Esophagus muscularis mucosa (tissue), 4 donors: ENCODE data around the gene ABO. TPM values are rescaled to one million over a fixed set of nuclear protein-coding genes. Genes with fewer than 3 reads are reported as not detected.

Experiments
- DNase-seq: peaks from one replicate; pipeline ENCODE4 v3.0.0-alpha.2; 2017; ENCODE audit errors: extremely low spot score
- H3K27ac ChIP-seq, 4 donors: fragments of 200-600 bp; sonication (generic); replicated peaks in 1 of 4; 1 replicate in 3 of 4; 2 replicates in 1 of 4; pipeline ENCODE4 v1.5.1; 2016 to 2019; ENCODE audit warnings: mild to moderate bottlenecking in 1 of 4
- H3K27me3 ChIP-seq, 4 donors: fragments of 200-600 bp; sonication (generic); one replicate each; pipeline versions ENCODE4 v1.5.1 to v1.6.0; 2016 to 2019
- H3K36me3 ChIP-seq, 4 donors: fragments of 200-600 bp; sonication (generic); one replicate each; pipeline ENCODE4 v1.5.1; 2016 to 2019
- H3K4me1 ChIP-seq, 4 donors: fragments of 200-600 bp; sonication (generic); one replicate each; pipeline ENCODE4 v1.5.1; 2016 to 2019
- H3K4me3 ChIP-seq, 4 donors: fragments of 200-600 bp; sonication (generic); 1 replicate in 2 of 4; 2 replicates in 2 of 4; pipeline ENCODE4 v1.5.1; 2016 to 2019; ENCODE audit warnings: mild to moderate bottlenecking in 4 of 4, moderate library complexity in 1 of 4
- H3K9me3 ChIP-seq, 4 donors: fragments of 200-600 bp; sonication (generic); 1 replicate in 3 of 4; 2 replicates in 1 of 4; pipeline ENCODE4 v1.5.1; 2016 to 2019
- EP300 ChIP-seq: sonication (generic); formaldehyde crosslinking; IDR thresholded peaks from one replicate; pipeline ENCODE4 v1.6.1; 2017; ENCODE audit warnings: antibody characterized with exemption
- POLR2A ChIP-seq: fragments of 450-650 bp; IDR thresholded peaks from one replicate; pipeline ENCODE4 v1.6.1; 2017; ENCODE audit warnings: antibody characterized with exemption, moderate library complexity, mild to moderate bottlenecking, low read depth
- POLR2AphosphoS5 ChIP-seq, 2 donors: sonication (generic); formaldehyde crosslinking; IDR thresholded peaks; one replicate each; pipeline ENCODE4 v1.6.1; 2017; ENCODE audit warnings: antibody characterized with exemption in 2 of 2
- WGBS: methylation state at CpG from one replicate; pipeline ENCODE4 v1.1.5; 2018; 5-methylcytosine and 5-hydroxymethylcytosine counted together
- intact Hi-C: fragments of 100-400 bp; cut with DNase I; formaldehyde crosslinking; loops from one replicate; pipeline ENCODE4 v1.15.1; 2023
- total RNA-seq, 4 donors: library from RNA; depleted of rRNA; stranded (reverse); fragments of >200 nt; gene quantifications; one replicate each; pipeline versions ENCODE4 v1.1.0 to v1.2.1, GENCODE V29; 2016
- TF ChIP-seq, protein P1 (sequence below), 3 experiments: fragments of 200-600 bp in 2 of 3; fragments of 450-650 bp in 1 of 3; sonication (generic) in 2 of 3; IDR thresholded peaks; one replicate each; pipeline ENCODE4 v1.5.1; 2017 to 2019; ENCODE audit warnings: antibody characterized with exemption in 3 of 3, mild to moderate bottlenecking in 2 of 3, moderate library complexity in 1 of 3

Gene ABO
- total RNA-seq, 4 donors from 2014 or later: 0.33 to 3.8 (median 1.2) TPM

DNA sequence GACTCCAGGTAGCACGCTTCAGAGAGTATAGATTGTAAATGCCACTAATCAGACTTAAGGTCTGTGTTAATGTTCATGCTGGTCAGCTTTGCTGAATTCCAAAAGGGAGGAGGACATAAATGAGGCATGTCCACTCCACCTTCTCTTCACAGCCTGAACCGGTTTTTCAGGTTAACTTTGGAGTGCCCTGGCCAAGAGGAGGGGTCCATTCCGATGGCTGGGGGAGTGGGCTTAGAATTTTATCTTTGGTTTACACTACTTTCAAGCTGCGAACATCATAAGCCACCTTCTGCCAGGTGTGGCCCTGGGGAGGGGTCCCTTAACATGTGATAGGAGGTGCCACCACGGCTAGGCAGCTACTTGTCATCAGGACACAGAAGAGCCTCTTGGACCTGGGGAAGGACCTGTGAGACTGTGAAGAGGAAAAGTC lies 24.2 kb downstream of the ABO start:
- Histone ChIP-seq H3K4me1 (peaks cover 0 to 3% (median 0%) of the 10 kb centered on the region in 4 donors), H3K27me3 (peaks cover 0 to 56% (median 0%) of the 10 kb centered on the region in 4 donors), H3K27ac (no peak overlapping the region), H3K4me3 (no peak overlapping the region), H3K9me3 (peaks cover 0 to 7% (median 0%) of the 10 kb centered on the region in 4 donors), H3K36me3 (peaks cover 0 to 3% (median 0%) of the 10 kb centered on the region in 4 donors)
- intact Hi-C loops: no loop called here
- DNase-seq: no peak
- TF ChIP-seq EP300 (no peak), POLR2A (no peak), POLR2AphosphoS5 (IDR thresholded peaks at IDR 0.05) (no peak)
- TF ChIP-seq, protein P1, sequence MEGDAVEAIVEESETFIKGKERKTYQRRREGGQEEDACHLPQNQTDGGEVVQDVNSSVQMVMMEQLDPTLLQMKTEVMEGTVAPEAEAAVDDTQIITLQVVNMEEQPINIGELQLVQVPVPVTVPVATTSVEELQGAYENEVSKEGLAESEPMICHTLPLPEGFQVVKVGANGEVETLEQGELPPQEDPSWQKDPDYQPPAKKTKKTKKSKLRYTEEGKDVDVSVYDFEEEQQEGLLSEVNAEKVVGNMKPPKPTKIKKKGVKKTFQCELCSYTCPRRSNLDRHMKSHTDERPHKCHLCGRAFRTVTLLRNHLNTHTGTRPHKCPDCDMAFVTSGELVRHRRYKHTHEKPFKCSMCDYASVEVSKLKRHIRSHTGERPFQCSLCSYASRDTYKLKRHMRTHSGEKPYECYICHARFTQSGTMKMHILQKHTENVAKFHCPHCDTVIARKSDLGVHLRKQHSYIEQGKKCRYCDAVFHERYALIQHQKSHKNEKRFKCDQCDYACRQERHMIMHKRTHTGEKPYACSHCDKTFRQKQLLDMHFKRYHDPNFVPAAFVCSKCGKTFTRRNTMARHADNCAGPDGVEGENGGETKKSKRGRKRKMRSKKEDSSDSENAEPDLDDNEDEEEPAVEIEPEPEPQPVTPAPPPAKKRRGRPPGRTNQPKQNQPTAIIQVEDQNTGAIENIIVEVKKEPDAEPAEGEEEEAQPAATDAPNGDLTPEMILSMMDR (IDR thresholded peaks at IDR 0.05): no peak
- 79% methylated on average over 5 of the region's 5 CpGs for WGBS

DNA sequence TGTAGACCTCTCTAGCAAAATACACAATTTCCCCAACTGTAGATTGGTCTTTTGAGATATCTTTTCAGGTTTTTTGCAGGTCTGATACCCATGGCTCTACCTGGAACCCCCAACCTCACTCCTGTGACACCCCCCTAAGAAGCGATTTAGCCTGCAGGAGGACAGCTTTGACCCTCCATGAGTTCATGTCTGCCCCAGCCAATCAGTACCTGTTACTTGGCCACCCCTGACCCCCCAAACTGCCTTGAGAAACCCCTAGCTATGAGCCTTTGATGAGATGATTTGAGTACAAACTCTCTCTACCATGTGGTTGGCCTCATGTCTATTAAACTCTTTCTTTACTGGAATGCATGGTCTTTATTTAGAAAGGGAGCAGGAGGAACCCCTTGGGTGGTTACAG lies 25.7 kb downstream of the ABO start:
- no peak overlapping the region for H3K4me3 ChIP-seq
- no peak for DNase-seq
- WGBS: 80% methylated on average over 1 of the region's 1 CpG
- peaks cover 0 to 63% (median 0%) of the 10 kb centered on the region in 4 donors for H3K27me3 ChIP-seq
- intact Hi-C loops: no loop called here
- H3K27ac ChIP-seq: no peak overlapping the region
- peaks cover 0 to 5% (median 0%) of the 10 kb centered on the region in 4 donors for H3K9me3 ChIP-seq
- H3K4me1 ChIP-seq: peaks cover 0 to 3% (median 0%) of the 10 kb centered on the region in 4 donors
- H3K36me3 ChIP-seq: no peaks in the 10 kb centered on the region
- TF ChIP-seq, protein P1 (IDR thresholded peaks at IDR 0.05): no peak
- TF ChIP-seq EP300 (no peak), POLR2AphosphoS5 (IDR thresholded peaks at IDR 0.05) (no peak), POLR2A (no peak)

DNA sequence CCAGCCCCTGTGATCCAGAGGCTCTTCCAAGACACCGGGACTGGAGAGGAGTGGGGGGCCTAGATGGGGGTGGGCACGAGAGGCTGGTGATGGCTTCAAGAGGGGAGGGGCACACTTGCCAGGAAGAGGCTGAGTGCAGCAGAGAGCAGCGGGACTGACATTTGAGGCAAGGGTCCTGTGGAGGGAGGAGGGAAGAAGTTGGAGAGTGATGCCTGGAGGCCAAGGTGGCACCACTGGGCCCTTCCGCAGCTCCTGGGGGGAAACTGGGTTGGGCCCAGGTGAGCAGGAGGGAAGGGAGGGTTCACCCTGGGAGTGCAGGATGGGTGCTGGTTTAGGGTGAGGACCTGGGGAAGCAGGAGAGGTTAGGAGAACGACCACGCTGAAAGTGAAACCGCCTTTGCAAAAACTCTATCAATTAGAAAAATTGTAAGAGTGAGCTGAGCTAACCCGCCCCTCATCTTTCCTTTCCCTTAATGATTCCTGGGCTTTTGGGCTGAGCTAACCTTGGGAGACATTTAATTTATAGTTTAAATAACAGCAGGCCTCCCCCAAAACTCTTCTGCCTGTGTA lies 26.2 kb downstream of the ABO start:
- TF ChIP-seq EP300: no peak
- no peak for TF ChIP-seq POLR2AphosphoS5 (IDR thresholded peaks at IDR 0.05)
- TF ChIP-seq, protein P1 (IDR thresholded peaks at IDR 0.05): no peak
- TF ChIP-seq POLR2A: no peak
- Histone ChIP-seq H3K9me3 (no peaks in the 10 kb centered on the region), H3K27me3 (peaks cover 0 to 63% (median 0%) of the 10 kb centered on the region in 4 donors), H3K4me1 (peaks cover 0 to 3% (median 0%) of the 10 kb centered on the region in 4 donors), H3K4me3 (no peak overlapping the region), H3K27ac (no peak overlapping the region), H3K36me3 (no peaks in the 10 kb centered on the region)
- DNase-seq: no peak
- intact Hi-C loops: no loop called here
- WGBS: 82% methylated on average over 8 of the region's 8 CpGs

DNA sequence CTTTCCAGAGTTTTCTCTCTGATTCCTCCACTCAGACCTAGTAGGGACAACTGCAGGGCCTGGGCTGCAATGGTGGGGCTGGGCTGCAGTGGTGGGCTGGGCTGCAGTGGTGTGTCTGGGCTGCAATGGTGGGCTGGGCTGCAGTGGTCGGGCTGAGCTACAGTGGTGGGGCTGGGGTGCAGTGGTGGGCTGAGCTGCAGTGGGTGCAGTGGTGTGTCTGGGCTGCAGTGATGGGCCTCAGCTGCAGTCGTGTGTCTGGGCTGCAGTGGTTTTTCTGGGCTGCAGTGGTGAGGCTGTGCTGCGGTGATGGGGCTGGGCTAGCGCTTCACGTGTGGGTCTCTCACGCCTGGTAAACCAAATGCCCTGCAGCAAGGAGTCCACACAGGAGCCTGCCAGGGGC lies 27.4 kb downstream of the ABO start:
- intact Hi-C loops: no loop called here
- Histone ChIP-seq H3K4me1 (peaks cover 0 to 3% (median 0%) of the 10 kb centered on the region in 4 donors), H3K27ac (no peak overlapping the region), H3K4me3 (no peak overlapping the region), H3K9me3 (no peaks in the 10 kb centered on the region), H3K36me3 (no peaks in the 10 kb centered on the region), H3K27me3 (peaks cover 0 to 63% (median 0%) of the 10 kb centered on the region in 4 donors)
- DNase-seq: no peak
- no peak for TF ChIP-seq POLR2A
- TF ChIP-seq, protein P1 (IDR thresholded peaks at IDR 0.05): no peak
- no peak for TF ChIP-seq POLR2AphosphoS5 (IDR thresholded peaks at IDR 0.05)
- TF ChIP-seq EP300: no peak
- 73% methylated on average over 6 of the region's 6 CpGs for WGBS

DNA sequence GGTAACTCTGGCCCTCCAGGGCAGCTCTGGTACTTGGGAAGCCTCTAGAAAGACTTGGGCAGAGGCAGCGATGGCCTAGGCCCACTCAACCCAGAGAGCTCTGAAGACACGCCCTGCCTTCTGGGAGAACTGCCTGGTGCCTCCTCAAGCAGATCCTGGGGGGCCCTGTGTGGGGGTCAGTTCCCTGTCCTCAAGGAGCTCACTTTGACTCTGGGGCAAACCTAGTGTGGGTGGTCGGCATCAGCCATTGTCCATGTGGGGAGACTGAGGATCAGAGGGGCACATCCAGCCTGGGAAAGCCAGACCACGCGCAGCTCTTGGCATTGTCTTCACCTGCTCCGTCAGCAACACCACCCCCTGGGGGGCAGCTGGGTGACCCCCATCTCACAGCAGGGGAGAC lies 28.0 kb downstream of the ABO start:
- DNase-seq: no peak
- no peaks in the 10 kb centered on the region for H3K36me3 ChIP-seq
- no peak overlapping the region for H3K4me3 ChIP-seq
- peaks cover 0 to 3% (median 0%) of the 10 kb centered on the region in 4 donors for H3K4me1 ChIP-seq
- WGBS: 87% methylated on average over 5 of the region's 6 CpGs
- intact Hi-C loops: no loop called here
- H3K27me3 ChIP-seq: peaks cover 0 to 63% (median 0%) of the 10 kb centered on the region in 4 donors
- no peak overlapping the region for H3K27ac ChIP-seq
- H3K9me3 ChIP-seq: no peaks in the 10 kb centered on the region
- TF ChIP-seq, protein P1 (IDR thresholded peaks at IDR 0.05): no peak
- TF ChIP-seq EP300: no peak
- TF ChIP-seq POLR2A: no peak
- no peak for TF ChIP-seq POLR2AphosphoS5 (IDR thresholded peaks at IDR 0.05)
